Peyer's patch (tissue), 4 donors: Measurements from ENCODE around the gene GYPC.

Experiments used
- CTCF ChIP-seq, 6 experiments: fragments of 450-650 bp in 4 of 6; fragments of 200-600 bp in 2 of 6; sonication (generic) in 1 of 6; IDR thresholded peaks; one replicate each; pipeline ENCODE4 v1.5.1; 2017 to 2019; ENCODE audit warnings: antibody characterized with exemption in 6 of 6, mild to moderate bottlenecking in 3 of 6, moderate library complexity in 1 of 6
- POLR2A ChIP-seq, 2 donors: fragments of 450-650 bp; IDR thresholded peaks; one replicate each; pipeline ENCODE4 v1.5.1; 2017; ENCODE audit warnings: antibody characterized with exemption in 2 of 2, mild to moderate bottlenecking in 2 of 2, moderate library complexity in 2 of 2

GRCh38 chr2:126675637-126676036 lies 19.7 kb downstream of the GYPC start:
- TF ChIP-seq CTCF (IDR thresholded peaks at IDR 0.05), result no peak
- TF ChIP-seq POLR2A (IDR thresholded peaks at IDR 0.05), result no peak
